Activated naive CD4-positive, alpha-beta T cell treated with anti-CD3 and anti-CD28 coated beads, Interleukin-2, amount 10 ng/mL, durations not matched to agents 5 hours and 36 hours (primary cell): Measurements from ENCODE around the gene GPX2. TPM values are rescaled to one million over a fixed set of nuclear protein-coding genes. Genes with fewer than 3 reads are reported as not detected.

Experiments
- total RNA-seq, 2 experiments: library from RNA; stranded (reverse); gene quantifications; one replicate each; pipeline ENCODE4 v1.2.3, GENCODE V29; 2021

The GPX2 gene
- not detected for total RNA-seq

DNA sequence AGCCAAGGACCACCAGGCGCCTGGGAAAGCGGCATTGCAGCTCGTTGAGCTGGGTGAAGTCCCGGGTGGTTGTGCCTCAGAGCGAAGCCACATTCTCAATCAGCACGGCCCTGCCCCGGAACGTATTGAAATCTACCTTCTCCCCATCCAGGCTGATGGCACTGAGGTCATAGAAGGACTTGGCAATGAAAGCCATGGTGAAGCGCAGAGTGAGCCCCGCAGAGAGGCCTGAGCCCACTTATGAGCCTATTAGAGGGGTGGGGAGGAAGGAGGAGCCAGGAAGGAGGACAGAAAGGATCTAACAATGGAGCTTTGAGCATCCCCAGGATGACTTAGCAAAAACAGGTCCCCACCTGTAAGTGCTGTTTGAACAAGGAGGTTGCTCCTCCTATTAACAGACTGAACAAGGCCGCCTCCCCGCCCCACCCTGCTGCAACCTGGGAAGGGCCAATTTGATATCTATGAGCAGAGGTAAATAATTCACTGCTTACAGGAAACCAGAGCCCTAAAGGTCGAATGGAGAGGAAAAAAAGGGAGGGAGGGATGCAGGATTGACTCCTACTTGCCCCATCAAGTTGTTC lies at the start of gene GPX2:
Gene GPX2 (minus strand): TSS at position 215 of the 581 bp plus-strand sequence. CDS start 19 bp downstream, at position 196.

DNA sequence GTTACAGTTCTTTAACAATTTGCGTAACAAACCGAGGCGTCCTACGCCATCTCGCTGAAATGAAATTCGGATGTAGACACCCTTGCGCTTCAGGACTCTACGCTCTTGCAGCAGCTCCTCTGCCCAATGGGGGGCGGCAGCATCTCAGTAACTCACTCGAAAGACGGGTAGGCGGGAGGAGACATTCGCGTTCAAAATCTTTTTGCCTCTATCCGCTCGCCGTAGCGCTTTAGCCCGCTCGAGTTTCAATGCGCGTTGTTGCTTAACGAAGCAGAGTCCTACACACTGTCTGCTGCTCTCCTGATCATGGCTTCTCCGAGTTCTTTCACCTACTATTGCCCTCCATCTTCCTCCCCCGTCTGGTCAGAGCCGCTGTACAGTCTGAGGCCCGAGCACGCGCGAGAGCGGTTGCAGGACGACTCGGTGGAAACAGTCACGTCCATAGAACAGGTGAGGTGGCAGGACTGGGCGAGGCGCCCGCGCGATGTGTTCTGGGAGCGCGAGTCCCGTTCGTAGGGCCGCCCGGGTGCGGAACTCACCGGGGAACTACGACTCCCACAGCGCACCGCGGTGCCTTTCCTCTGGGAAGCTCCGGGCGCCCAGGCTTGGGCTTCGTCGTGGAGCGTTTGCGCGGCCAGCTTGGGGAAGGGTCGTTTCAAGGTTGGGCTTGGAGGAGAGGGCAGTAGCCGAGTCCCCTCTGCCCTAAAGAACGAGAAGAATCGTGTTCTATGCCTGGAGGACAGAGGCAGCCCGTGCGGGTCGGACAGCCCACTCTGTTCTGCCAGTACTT lies 44.3 kb upstream of the GPX2 start, which contains the start of gene FNTB:
Gene FNTB (plus strand): TSS at position 248 of the 790 bp plus-strand sequence. CDS start 59 bp downstream, at position 307.

DNA sequence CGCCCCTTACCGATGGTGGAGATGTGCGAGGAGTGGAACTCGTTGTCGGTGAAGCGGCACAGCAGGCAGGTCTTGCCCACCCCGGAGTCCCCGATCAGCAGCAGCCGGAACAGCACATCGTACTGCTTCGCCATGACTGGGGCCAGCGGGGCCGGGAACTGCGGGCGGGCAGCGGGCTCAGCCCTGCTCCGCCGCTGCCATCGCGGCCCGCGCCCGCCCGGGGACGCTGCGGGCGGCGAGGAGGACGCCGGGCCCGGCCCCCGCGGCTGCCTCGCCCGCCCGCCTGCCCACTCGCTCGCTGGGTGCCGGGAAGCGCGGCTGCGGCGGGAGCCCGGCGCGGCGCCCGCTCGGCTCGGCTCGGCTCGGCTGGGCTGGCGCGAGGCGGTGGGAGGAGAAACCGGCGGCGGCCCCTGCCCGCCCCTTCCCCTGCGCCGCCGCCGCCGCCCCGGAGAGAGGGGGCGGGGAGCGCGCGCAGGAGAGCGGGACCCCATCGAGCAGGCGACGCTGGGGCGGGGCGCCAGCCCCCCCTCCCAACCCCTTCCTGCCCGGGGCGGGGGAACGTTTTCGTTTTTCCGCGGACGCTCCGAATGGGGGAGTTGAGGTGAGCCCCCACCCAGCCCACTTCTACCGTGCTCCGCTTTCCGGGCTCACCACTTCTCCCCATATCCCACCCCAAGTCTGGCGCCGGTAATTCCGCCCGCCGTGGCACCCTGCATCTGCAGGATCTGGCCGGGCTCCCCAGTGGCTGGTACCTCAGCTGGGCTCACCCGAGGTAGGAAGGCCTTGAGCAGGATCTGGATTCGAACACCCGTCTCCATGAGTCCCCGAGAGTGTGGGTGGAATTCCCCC lies 29.6 kb upstream of the GPX2 start, which contains the start of gene RAB15:
Gene RAB15 (minus strand): TSS at position 394 of the 849 bp plus-strand sequence. CDS start 260 bp downstream, at position 134.

DNA sequence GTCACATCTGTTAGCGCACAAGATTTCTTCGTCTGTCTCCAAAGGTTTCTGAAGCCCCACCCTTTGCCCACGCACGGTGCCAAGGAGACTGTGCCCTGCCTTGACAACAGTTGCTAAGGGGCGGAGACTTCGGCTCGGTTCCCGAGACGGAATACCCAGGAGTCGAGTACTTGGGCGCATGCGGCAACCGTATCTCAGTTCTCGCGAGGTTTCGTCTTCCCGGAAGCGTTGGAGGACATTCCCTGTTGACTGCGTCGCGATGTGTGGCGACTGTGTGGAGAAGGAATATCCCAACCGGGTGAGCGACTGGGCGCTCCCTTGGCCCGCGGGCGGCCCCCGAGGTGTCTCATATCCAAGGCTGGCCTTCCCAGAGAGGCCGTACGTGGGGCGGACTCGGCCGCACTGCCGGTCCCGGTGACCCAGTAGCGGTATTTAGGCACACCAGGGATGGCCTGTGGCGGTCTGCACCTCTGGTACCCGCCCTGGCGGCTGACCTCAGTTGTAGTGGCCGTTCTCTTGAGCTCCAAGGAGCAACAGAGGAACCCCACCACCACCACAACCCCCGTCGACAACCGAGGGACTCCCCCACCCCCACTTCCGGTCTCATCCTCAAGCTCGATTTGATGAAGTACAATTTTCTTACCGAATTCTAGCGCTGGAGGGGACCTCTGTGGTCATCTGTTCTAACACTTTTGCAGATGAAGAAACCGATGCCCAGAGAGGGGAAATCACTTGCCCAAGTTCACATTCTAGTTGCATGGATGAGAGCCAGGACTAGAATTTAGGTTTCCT lies 28.1 kb downstream of the GPX2 start, which contains the start of gene CHURC1:
Gene CHURC1 (plus strand): TSS at position 219 of the 792 bp plus-strand sequence. CDS start 41 bp downstream, at position 260.

Other genes with a start within 250 kb of the GPX2 start
- 10 to 100 TPM; 31.1 to 36.1 TPM for gene PLEKHG3, start 238.3 kb downstream of the GPX2 start, total RNA-seq
- under 1 TPM in 1 of 2 experiments, not detected in 1; 0.05 TPM for gene SPTB, start 62.8 kb downstream of the GPX2 start, total RNA-seq
- 10 to 100 TPM; 87.0 to 91.7 TPM for gene CHURC1, start 28.3 kb downstream of the GPX2 start, total RNA-seq
- gene RAB15, start 29.6 kb upstream of the GPX2 start, total RNA-seq: 1 to 10 TPM; 5.7 to 6.6 TPM
- 10 to 100 TPM; 15.5 to 17.8 TPM for gene FNTB, start 44.1 kb upstream of the GPX2 start, total RNA-seq
- gene MAX, start 159.8 kb upstream of the GPX2 start, total RNA-seq: 100 to 1,000 TPM; 161 to 176 TPM